Neural cell (in vitro differentiated cells): ENCODE measurements around the gene RAB11FIP4.

ENCODE experiments used
- EP300 ChIP-seq: fragments of 450-650 bp; conservative IDR thresholded peaks from 2 replicates; pipeline ENCODE4 v1.6.1; 2014; ENCODE audit warnings: antibody characterized with exemption, mild to moderate bottlenecking, moderate library complexity; ENCODE audit not compliant: poor library complexity, severe bottlenecking
- EZH2 ChIP-seq: fragments of 200-600, 300-800 bp; shearing (Covaris generic), sonication (generic); IDR thresholded peaks from 2 replicates; pipeline ENCODE4 v1.6.1; 2014; ENCODE audit warnings: antibody characterized with exemption, low read length, borderline replicate concordance, mild to moderate bottlenecking; ENCODE audit not compliant: insufficient read depth, poor library complexity, severe bottlenecking
- MXI1 ChIP-seq: fragments of 450-650 bp; conservative IDR thresholded peaks from 2 replicates; pipeline ENCODE4 v1.6.1; 2014; ENCODE audit warnings: antibody characterized with exemption, mild to moderate bottlenecking; ENCODE audit not compliant: poor library complexity, severe bottlenecking
- POLR2AphosphoS5 ChIP-seq: IDR thresholded peaks from 2 replicates; pipeline ENCODE4 v1.6.1; 2012
- RAD21 ChIP-seq: fragments of 450-650 bp; conservative IDR thresholded peaks from 2 replicates; pipeline ENCODE4 v1.6.1; 2014; ENCODE audit warnings: antibody characterized with exemption, mild to moderate bottlenecking, moderate library complexity
- SMC3 ChIP-seq: fragments of 450-650 bp; conservative IDR thresholded peaks from 2 replicates; pipeline ENCODE4 v1.6.1; 2014; ENCODE audit warnings: antibody characterized with exemption, mild to moderate bottlenecking, moderate library complexity; ENCODE audit not compliant: poor library complexity
- TAF1 ChIP-seq: IDR thresholded peaks from 2 replicates; pipeline ENCODE4 v1.6.1; 2012; ENCODE audit warnings: low read depth
- TF ChIP-seq, protein P1 (sequence below): fragments of 450-650 bp; IDR thresholded peaks from 2 replicates; pipeline ENCODE4 v1.5.1; 2014; ENCODE audit warnings: antibody characterized with exemption, mild to moderate bottlenecking, moderate library complexity; ENCODE audit not compliant: poor library complexity, severe bottlenecking
- TF ChIP-seq, protein P2 (sequence below): IDR thresholded peaks from 2 replicates; pipeline ENCODE4 v1.6.1; 2012; ENCODE audit warnings: borderline replicate concordance

DNA sequence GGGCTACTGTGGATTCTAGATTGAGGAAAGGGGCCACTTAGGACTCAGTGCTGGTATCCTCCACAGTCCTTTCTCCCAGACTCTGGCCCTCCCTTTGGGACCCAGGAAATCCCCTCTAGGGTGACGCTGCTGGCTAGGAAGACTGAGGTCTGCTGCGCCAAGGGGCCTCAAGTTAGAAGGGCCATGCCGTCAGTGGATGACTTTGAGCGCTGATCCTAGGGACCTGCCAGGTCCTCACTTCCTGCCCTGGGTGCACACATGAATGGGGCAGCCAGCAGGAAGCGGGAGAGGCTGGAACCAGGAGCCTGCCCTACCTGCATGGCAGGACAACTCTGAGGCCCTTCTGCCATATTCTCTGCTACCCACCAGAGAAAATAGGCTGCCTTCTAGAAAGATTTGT lies 145.0 kb downstream of the RAB11FIP4 start:
- TF ChIP-seq POLR2AphosphoS5 (no peak), SMC3 (no peak), EZH2 (no peak), TAF1 (no peak), EP300 (no peak), RAD21 (no peak), MXI1 (no peak)
- TF ChIP-seq, protein P1, sequence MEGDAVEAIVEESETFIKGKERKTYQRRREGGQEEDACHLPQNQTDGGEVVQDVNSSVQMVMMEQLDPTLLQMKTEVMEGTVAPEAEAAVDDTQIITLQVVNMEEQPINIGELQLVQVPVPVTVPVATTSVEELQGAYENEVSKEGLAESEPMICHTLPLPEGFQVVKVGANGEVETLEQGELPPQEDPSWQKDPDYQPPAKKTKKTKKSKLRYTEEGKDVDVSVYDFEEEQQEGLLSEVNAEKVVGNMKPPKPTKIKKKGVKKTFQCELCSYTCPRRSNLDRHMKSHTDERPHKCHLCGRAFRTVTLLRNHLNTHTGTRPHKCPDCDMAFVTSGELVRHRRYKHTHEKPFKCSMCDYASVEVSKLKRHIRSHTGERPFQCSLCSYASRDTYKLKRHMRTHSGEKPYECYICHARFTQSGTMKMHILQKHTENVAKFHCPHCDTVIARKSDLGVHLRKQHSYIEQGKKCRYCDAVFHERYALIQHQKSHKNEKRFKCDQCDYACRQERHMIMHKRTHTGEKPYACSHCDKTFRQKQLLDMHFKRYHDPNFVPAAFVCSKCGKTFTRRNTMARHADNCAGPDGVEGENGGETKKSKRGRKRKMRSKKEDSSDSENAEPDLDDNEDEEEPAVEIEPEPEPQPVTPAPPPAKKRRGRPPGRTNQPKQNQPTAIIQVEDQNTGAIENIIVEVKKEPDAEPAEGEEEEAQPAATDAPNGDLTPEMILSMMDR: no peak
- TF ChIP-seq, protein P2, sequence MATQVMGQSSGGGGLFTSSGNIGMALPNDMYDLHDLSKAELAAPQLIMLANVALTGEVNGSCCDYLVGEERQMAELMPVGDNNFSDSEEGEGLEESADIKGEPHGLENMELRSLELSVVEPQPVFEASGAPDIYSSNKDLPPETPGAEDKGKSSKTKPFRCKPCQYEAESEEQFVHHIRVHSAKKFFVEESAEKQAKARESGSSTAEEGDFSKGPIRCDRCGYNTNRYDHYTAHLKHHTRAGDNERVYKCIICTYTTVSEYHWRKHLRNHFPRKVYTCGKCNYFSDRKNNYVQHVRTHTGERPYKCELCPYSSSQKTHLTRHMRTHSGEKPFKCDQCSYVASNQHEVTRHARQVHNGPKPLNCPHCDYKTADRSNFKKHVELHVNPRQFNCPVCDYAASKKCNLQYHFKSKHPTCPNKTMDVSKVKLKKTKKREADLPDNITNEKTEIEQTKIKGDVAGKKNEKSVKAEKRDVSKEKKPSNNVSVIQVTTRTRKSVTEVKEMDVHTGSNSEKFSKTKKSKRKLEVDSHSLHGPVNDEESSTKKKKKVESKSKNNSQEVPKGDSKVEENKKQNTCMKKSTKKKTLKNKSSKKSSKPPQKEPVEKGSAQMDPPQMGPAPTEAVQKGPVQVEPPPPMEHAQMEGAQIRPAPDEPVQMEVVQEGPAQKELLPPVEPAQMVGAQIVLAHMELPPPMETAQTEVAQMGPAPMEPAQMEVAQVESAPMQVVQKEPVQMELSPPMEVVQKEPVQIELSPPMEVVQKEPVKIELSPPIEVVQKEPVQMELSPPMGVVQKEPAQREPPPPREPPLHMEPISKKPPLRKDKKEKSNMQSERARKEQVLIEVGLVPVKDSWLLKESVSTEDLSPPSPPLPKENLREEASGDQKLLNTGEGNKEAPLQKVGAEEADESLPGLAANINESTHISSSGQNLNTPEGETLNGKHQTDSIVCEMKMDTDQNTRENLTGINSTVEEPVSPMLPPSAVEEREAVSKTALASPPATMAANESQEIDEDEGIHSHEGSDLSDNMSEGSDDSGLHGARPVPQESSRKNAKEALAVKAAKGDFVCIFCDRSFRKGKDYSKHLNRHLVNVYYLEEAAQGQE: no peak
